Hepatocyte (in vitro differentiated cells): Measurements from ENCODE around the gene GUSB.
"Not testable (repeated sequence)": the region's sequence is repeated elsewhere in the genome, so short reads cannot be mapped to it uniquely, and the experiment has no call there.

Experiments
- EZH2 ChIP-seq: fragments of 200-600 bp; sonication (generic); IDR thresholded peaks from 2 replicates; pipeline ENCODE4 v1.6.1; 2016; ENCODE audit warnings: antibody characterized with exemption, mild to moderate bottlenecking, borderline replicate concordance
- EZH2phosphoT487 ChIP-seq: fragments of 200-600 bp; sonication (generic); IDR thresholded peaks from one replicate; pipeline ENCODE4 v1.6.1; 2018; ENCODE audit warnings: antibody characterized with exemption, mild to moderate bottlenecking, low read depth, moderate library complexity; ENCODE audit not compliant: unreplicated experiment, severe bottlenecking

GRCh38 chr7:65945787-65946186, 36.2 kb downstream of the GUSB start:
- not testable (repeated sequence) for TF ChIP-seq EZH2, EZH2phosphoT487
